ENCODE results near the gene BATF2.

- TF ChIP-seq, protein P1, sequence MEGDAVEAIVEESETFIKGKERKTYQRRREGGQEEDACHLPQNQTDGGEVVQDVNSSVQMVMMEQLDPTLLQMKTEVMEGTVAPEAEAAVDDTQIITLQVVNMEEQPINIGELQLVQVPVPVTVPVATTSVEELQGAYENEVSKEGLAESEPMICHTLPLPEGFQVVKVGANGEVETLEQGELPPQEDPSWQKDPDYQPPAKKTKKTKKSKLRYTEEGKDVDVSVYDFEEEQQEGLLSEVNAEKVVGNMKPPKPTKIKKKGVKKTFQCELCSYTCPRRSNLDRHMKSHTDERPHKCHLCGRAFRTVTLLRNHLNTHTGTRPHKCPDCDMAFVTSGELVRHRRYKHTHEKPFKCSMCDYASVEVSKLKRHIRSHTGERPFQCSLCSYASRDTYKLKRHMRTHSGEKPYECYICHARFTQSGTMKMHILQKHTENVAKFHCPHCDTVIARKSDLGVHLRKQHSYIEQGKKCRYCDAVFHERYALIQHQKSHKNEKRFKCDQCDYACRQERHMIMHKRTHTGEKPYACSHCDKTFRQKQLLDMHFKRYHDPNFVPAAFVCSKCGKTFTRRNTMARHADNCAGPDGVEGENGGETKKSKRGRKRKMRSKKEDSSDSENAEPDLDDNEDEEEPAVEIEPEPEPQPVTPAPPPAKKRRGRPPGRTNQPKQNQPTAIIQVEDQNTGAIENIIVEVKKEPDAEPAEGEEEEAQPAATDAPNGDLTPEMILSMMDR (IDR thresholded peaks at IDR 0.05): no peak
- TF ChIP-seq EP300 (IDR thresholded peaks at IDR 0.05) (no peak), POLR2A (IDR thresholded peaks at IDR 0.05) (no peak)
These were observed 30.0 kb upstream of the BATF2 start for GRCh38 chr11:65026810-65027209.
